Uterus (tissue), 4 donors: Measurements from ENCODE around the gene MASP1. TPM values are rescaled to one million over a fixed set of nuclear protein-coding genes. Genes with fewer than 3 reads are reported as not detected.
"Not testable (repeated sequence)": the region's sequence is repeated elsewhere in the genome, so short reads cannot be mapped to it uniquely, and the experiment has no call there.

Source experiments
- DNase-seq, 2 donors: peaks; one replicate each; pipeline ENCODE4 v3.0.0-alpha.2; 2019 to 2020
- H3K27ac ChIP-seq, 2 donors: fragments of 200-600 bp; sonication (generic); 1 replicate in 1 of 2; 2 replicates in 1 of 2; pipeline ENCODE4 v1.5.1; 2016 to 2018
- H3K27me3 ChIP-seq, 2 donors: fragments of 200-600 bp; sonication (generic); one replicate each; pipeline ENCODE4 v1.5.1; 2018 to 2019; ENCODE audit warnings: control low read depth in 1 of 2
- H3K36me3 ChIP-seq, 2 donors: fragments of 200-600 bp; sonication (generic); one replicate each; pipeline ENCODE4 v1.5.1; 2019; ENCODE audit warnings: control low read depth in 1 of 2
- H3K4me1 ChIP-seq, 2 donors: fragments of 200-600 bp; sonication (generic); one replicate each; pipeline ENCODE4 v1.5.1; 2018 to 2019; ENCODE audit warnings: control low read depth in 1 of 2
- H3K4me3 ChIP-seq, 2 donors: fragments of 200-600 bp; sonication (generic); 1 replicate in 1 of 2; 2 replicates in 1 of 2; pipeline ENCODE4 v1.5.1; 2018 to 2019; ENCODE audit warnings: mild to moderate bottlenecking in 1 of 2
- H3K9me3 ChIP-seq, 2 donors: fragments of 200-600 bp; sonication (generic); one replicate each; pipeline ENCODE4 v1.5.1; 2019; ENCODE audit warnings: control low read depth in 1 of 2
- POLR2A ChIP-seq, 2 donors: fragments of 450-650 bp; IDR thresholded peaks; one replicate each; pipeline ENCODE4 v1.6.1; 2016; ENCODE audit warnings: antibody characterized with exemption in 2 of 2, mild to moderate bottlenecking in 1 of 2, moderate library complexity in 1 of 2
- intact Hi-C: fragments of 100-400 bp; cut with DNase I; formaldehyde crosslinking; loops from one replicate; pipeline ENCODE4 v1.15.1; 2023; ENCODE audit warnings: low total_unique reads
- total RNA-seq, 4 donors: library from RNA; depleted of rRNA in 3 of 4; stranded (reverse); fragments of >200 nt in 3 of 4; gene quantifications; one replicate each; pipeline versions ENCODE4 v1.1.0 to v1.2.4, GENCODE V29; 2014 to 2023
- TF ChIP-seq, protein P1 (sequence below), 4 experiments: fragments of 200-600 bp in 2 of 4; fragments of 450-650 bp in 2 of 4; sonication (generic) in 2 of 4; IDR thresholded peaks; one replicate each; pipeline ENCODE4 v1.5.1; 2016 to 2019; ENCODE audit warnings: antibody characterized with exemption in 4 of 4, mild to moderate bottlenecking in 2 of 4, moderate library complexity in 1 of 4
- donor health status: DM: yes; HTN: yes; CAD: no.

The MASP1 gene
- total RNA-seq, 4 donors from 2014 or later: 25.3 to 121 (median 84.4) TPM

DNA sequence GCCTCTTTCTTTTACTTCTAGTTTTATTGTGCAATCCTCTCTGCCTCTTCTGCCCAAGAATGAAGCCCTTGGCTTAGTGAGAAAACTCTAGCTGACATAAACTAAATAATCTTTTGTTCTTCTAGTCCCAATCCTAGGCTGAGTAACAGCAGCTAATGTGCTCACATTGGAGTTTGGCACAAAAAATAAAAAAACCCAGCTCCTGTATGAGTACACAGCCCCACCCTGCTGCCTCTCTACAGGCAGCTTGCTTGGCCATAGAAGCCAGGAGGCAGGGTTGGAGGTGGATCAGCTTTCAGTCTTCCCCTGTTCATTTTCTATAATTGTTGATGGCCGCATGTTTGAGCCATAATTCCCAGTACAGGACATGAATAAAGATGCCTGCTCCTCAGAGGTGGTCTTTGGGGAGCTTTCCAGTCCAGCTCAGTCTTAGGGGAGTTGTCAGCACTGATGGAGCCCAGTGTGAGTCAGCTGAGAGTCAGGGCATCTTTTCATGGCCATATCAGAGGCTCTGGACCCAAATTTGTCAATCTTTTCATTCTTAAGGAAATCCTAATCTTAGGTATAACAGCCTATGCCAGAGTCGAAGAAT lies 47.5 kb downstream of the MASP1 start:
- intact Hi-C loops: no loop called here
- TF ChIP-seq POLR2A (IDR thresholded peaks at IDR 0.05): no peak
- TF ChIP-seq, protein P1, sequence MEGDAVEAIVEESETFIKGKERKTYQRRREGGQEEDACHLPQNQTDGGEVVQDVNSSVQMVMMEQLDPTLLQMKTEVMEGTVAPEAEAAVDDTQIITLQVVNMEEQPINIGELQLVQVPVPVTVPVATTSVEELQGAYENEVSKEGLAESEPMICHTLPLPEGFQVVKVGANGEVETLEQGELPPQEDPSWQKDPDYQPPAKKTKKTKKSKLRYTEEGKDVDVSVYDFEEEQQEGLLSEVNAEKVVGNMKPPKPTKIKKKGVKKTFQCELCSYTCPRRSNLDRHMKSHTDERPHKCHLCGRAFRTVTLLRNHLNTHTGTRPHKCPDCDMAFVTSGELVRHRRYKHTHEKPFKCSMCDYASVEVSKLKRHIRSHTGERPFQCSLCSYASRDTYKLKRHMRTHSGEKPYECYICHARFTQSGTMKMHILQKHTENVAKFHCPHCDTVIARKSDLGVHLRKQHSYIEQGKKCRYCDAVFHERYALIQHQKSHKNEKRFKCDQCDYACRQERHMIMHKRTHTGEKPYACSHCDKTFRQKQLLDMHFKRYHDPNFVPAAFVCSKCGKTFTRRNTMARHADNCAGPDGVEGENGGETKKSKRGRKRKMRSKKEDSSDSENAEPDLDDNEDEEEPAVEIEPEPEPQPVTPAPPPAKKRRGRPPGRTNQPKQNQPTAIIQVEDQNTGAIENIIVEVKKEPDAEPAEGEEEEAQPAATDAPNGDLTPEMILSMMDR (IDR thresholded peaks at IDR 0.05): no peak
- no peaks in the 10 kb centered on the region for H3K4me1 ChIP-seq
- no peak overlapping the region for H3K4me3 ChIP-seq
- no peaks in the 10 kb centered on the region for H3K27me3 ChIP-seq
- DNase-seq: no peak
- no peaks in the 10 kb centered on the region for H3K36me3 ChIP-seq
- no peak overlapping the region for H3K27ac ChIP-seq
- no peaks in the 10 kb centered on the region for H3K9me3 ChIP-seq

DNA sequence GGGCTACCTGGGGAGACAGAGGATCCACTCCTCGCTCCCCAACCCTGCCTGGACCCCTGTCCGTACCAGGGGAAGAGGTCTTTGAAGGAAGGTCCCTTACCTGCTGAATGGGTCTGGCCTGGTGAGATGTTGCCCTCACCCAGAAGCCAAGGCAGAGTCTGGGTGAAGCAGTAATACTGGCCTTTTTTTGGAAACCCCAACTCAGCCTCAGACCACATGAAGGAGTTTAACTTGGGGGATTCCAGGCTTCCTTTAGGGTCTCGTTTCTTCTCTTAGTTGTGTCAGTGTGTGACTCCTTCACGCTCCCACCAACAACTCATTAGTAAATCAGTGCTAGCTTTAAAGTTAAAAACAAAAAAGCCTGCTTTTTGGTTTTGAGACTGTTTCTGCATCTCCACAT lies 48.6 kb downstream of the MASP1 start:
- Histone ChIP-seq H3K27me3 (no peaks in the 10 kb centered on the region), H3K4me3 (no peak overlapping the region), H3K27ac (no peak overlapping the region), H3K36me3 (no peaks in the 10 kb centered on the region), H3K4me1 (no peaks in the 10 kb centered on the region), H3K9me3 (no peaks in the 10 kb centered on the region)
- intact Hi-C loops: no loop called here
- TF ChIP-seq, protein P1 (IDR thresholded peaks at IDR 0.05): no peak
- TF ChIP-seq POLR2A (IDR thresholded peaks at IDR 0.05): no peak
- DNase-seq: no peak

DNA sequence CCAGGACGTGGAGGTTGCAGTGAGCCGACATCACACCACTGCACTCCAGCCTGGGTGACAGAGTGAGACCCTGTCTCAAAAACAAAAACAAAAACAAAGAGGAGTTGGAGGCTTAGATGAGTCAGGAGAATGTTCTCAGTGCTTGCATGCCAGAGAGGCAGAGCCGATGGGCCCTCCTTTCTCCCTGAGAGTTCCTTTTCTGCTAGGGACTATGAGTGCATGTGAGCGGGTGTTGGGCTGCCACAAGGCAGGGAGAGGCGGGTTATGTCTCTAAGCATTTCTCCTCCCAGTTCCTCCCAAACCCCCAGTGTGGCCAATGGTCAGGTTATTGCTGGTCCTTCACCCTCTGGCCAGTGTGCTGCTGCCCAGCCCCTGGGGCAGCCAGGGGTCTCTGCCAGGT lies 49.1 kb downstream of the MASP1 start:
- Histone ChIP-seq H3K27ac (no peak overlapping the region), H3K4me1 (no peaks in the 10 kb centered on the region), H3K27me3 (no peaks in the 10 kb centered on the region), H3K4me3 (no peak overlapping the region), H3K36me3 (no peaks in the 10 kb centered on the region), H3K9me3 (no peaks in the 10 kb centered on the region)
- no peak for DNase-seq
- TF ChIP-seq POLR2A (IDR thresholded peaks at IDR 0.05): no peak
- TF ChIP-seq, protein P1 (IDR thresholded peaks at IDR 0.05): no peak
- intact Hi-C loops: no loop called here

DNA sequence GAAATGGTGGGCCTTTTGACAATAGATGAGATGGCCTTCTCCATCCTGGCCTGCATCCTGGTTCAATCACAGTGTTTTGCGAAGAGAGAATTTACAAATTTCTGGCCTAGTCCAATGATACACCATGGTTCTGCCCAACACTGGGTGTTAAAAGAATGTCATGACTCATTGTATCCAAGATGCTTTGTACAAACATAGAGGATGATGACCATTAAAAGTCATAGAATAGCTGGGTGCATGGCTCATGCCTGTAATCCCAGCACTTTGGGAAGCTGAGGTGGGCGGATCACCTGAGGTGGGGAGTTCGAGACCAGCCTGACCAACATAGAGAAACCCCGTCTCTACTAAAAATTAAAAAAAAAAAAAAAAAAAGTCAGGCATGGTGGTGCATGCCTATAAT lies 52.7 kb downstream of the MASP1 start:
- DNase-seq, H3K27me3 ChIP-seq, intact Hi-C loops, H3K36me3 ChIP-seq, H3K4me3 ChIP-seq, H3K4me1 ChIP-seq, H3K9me3 ChIP-seq, H3K27ac ChIP-seq: not testable (repeated sequence)

DNA sequence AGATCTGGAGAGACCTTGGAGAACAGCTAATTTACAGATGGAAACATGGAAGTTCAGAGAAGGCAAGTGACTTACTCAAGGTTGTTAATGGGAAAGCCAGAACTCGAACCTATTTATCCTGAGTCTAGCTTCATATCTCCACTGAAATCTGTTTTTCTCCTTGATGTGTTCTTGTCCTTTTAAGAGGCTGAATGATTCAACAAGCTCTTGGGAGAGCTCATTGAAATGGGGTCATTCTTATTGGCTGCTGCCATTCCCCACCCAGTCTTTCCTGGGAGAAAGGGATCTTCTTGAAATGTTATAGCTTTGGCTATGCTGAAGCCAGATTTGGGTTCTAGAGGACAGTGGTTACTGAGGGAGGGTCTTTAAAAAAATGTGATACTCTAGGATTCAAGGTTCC lies 53.3 kb downstream of the MASP1 start:
- TF ChIP-seq, protein P1 (IDR thresholded peaks at IDR 0.05): no peak
- no peak for TF ChIP-seq POLR2A (IDR thresholded peaks at IDR 0.05)
- no peak for DNase-seq
- Histone ChIP-seq H3K4me3 (no peak overlapping the region), H3K9me3 (no peaks in the 10 kb centered on the region), H3K4me1 (no peaks in the 10 kb centered on the region), H3K27me3 (no peaks in the 10 kb centered on the region), H3K36me3 (no peaks in the 10 kb centered on the region), H3K27ac (no peak overlapping the region)
- intact Hi-C loops: no loop called here

DNA sequence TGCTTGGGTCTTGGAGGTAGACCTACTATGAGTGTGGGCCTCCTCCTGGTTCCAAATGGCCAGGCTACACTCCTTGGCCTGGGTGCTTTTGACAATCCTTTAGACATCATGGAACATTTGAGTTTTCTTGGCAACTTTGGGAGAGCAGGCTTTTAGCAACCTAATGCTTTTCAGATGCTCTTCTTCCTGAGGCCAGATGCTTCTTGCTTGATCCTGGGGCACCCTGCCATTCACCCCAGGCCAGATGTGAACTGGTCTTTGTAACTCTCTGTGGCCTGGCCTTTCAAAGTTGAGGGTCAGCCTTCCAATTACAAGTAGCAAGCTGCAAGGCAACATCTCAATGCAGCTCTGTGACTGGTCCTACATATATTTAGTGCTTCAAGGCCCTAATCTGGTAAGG lies 53.8 kb downstream of the MASP1 start:
- no peaks in the 10 kb centered on the region for H3K36me3 ChIP-seq
- no peaks in the 10 kb centered on the region for H3K4me1 ChIP-seq
- H3K27me3 ChIP-seq: no peaks in the 10 kb centered on the region
- no peaks in the 10 kb centered on the region for H3K9me3 ChIP-seq
- DNase-seq: no peak
- intact Hi-C loops: no loop called here
- no peak overlapping the region for H3K4me3 ChIP-seq
- TF ChIP-seq, protein P1 (IDR thresholded peaks at IDR 0.05): no peak
- no peak for TF ChIP-seq POLR2A (IDR thresholded peaks at IDR 0.05)
- H3K27ac ChIP-seq: no peak overlapping the region
